HG02884 (cell line): Measurements from ENCODE around the gene OR52E1.

Experiments
- ATAC-seq: cut with Tn5 transposase; IDR thresholded peaks from one replicate; pipeline ENCODE4 v1.9.1; 2021; ENCODE audit warnings: mild to moderate bottlenecking, moderate library complexity; ENCODE audit not compliant: unreplicated experiment

OR52E1 gene

DNA sequence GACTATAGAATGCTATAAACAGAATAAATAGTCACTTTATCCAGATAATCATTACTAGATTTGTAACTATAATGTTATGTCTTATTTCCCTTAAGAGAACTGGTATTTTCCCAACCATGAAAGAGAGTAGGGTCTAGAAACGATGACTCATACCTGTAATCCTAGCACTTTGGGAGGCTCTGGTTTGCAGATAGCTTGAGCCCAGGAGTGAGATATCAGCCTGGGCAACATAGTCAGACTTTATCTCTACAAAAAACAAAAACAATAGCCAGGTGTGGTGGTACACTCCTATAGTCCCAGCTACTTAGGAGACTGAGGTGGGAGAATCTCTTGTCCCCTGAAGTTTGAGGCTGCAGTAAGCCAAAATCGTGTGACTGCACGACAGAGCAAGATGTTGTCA lies 37.9 kb downstream of the OR52E1 start:
- ATAC-seq: no peak

DNA sequence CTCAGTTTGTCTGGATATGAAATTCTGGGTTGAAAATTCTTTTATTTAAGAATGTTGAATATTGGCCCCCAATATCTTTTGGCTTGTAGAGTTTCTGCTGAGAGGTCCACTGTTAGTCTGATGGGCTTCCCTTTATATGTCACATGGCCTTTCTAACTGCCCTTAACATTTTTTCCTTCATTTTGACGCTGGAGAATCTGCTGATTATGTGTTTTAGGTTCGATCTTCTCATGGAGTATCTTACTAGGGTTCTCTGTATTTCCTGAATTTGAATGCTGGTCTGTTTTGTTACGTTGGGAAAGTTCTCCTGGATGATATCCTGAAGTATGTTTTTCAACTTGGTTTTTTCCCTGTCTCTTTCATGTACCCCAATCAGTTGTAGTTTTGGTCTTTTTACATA lies 46.0 kb downstream of the OR52E1 start:
- no peak for ATAC-seq

DNA sequence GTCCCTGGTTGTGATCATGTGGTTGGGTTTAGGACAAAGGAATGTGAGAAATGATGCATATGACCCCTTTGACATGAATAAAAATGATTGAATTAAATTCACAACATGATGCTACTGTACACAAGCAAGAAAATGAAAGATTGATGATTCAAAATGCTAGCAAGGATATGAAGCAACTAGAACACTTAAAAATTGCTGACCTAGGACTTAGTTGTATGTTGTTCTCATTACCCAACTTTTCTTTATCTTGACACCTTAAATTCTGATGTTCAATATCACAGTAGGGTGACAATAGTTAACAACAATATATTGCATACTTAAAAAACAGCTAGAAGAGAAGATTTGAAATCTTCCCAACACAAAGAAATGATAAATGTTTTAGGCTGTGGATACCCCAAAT lies 48.2 kb downstream of the OR52E1 start:
- ATAC-seq: no peak

DNA sequence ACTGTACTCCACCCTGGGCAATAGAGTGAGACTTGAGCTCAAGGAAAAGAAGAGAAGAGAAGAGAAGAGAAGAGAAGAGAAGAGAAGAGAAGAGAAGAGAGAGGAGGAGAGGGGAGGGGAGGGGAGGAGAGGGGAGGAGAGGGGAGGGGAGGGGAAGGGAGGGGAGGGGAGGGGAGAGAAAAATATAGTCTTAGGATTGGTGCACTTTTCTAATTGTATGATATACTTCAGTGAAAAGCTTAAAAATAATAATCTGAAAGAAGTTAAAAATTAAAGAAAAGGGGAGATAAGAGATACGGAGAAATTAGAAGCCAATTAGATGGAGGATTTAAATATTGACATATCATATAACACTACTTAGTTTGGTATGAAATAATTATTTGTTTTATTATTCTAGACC lies 49.5 kb downstream of the OR52E1 start:
- no peak for ATAC-seq
